Right renal cortex interstitium (tissue), 3 donors: ENCODE data around the gene SLC24A3. TPM values are rescaled to one million over a fixed set of nuclear protein-coding genes. Genes with fewer than 3 reads are reported as not detected.

Experiments used
- DNase-seq, 3 donors: peaks; one replicate each; pipeline ENCODE4 v3.0.0-alpha.2; 2013; ENCODE audit warnings: low read depth in 3 of 3, low spot score in 2 of 3
- polyA plus RNA-seq, 3 donors: library from polyadenylated mRNA; unstranded; fragments of 120-200 nt; gene quantifications; one replicate each; pipeline ENCODE4 v1.2.1, GENCODE V29; 2013; ENCODE audit not compliant: insufficient read length in 3 of 3

SLC24A3 gene
- polyA plus RNA-seq, 3 donors: 3.4 to 4.2 (median 3.8) TPM

- DNase-seq: no peak
Measured at GRCh38 chr20:19448632-19449031, 236.2 kb downstream of the SLC24A3 start.

GRCh38 chr20:19449051-19449450 is 236.6 kb downstream of the SLC24A3 start:
- DNase-seq: no peak

GRCh38 chr20:19451231-19451922 is 238.9 kb downstream of the SLC24A3 start:
- no peak for DNase-seq

- DNase-seq: no peak
Measured at GRCh38 chr20:19451923-19452295, 239.5 kb downstream of the SLC24A3 start.

- DNase-seq: no peak
Measured at GRCh38 chr20:19453410-19453809, 241.0 kb downstream of the SLC24A3 start.

DNA sequence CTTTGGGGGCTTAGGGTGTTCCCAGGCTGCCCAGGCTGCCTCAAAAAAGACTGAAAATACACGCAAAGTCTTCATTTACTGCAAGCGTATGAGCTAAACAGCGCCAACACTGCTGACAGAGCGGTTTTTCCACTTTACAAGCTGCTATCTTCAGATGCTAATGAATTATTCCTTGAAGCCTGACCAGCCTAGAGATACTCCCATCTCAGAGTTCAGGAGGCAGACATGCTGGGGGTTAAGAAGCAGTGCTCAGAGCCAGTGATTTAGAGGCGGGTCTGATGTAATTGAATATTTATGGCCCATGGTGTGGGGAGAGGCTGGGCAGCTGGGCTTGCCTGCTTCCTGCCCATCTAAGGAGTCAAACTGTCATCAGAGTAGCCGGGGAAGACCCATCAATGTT is 241.4 kb downstream of the SLC24A3 start:
- DNase-seq: peak; percentile 49 to 64 (median 63)

DNA sequence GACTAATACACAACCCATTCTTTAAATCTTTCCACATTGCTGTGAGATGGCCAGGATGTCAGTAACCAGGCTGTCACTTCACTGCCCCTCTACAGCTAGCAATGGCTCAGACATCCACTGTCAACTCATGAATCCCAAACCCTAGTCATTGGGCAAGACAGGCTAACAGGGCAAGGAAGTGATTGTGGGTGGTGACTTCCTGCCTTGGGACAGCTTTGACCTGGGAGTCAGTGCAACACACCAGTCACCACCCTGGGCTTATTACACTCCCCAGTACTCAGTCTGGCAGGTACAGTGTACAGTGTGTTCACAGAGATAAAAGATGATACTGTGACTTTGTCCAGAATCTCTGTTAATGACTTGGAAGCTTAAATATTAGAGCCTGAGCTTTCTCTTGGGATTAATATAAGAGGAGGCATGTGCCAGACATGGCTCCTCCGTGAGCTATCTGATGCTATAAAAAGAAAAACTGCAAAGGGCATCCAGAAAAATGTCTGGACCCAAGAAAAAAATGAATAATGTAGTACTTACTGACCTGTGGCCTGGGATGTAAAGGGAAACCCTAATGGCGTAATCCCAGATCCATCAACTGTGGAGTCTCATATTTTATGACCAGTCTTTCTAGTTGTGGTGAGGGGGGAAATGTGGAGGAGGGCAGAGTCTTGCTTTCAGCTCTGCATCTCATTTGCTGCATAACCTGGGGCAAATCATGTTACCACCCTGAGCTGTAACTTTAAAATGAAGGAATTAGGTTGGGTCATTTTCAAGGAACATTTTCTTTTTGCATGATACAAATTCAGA is 244.4 kb downstream of the SLC24A3 start:
- peak in 2 of 3 donors; percentile 29 to 62 for DNase-seq

- DNase-seq: no peak
Measured at GRCh38 chr20:19457611-19458010, 245.2 kb downstream of the SLC24A3 start.

DNA sequence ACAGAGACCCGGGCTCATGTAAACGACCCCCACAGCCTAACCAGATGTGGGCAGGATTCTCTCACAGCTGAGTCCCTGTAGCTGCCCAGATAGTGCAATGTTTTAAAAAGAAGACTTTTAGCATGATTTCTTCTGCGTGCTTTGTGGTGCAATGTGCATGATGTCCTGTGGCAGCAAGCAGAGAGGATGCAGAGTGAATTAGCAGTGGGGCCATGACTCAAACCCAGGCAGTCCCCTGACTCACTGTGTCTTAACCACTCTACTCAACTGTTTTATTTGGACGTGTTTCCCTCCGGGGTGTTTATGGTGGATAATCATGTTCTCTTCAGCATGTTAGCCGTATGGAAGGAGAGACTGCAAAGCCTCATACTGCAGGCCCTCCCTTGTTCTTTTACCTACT is 247.9 kb downstream of the SLC24A3 start:
- DNase-seq: no peak

- DNase-seq: no peak
Measured at GRCh38 chr20:19462491-19462890, 250.0 kb downstream of the SLC24A3 start.

- no peak for DNase-seq
Measured at GRCh38 chr20:19463597-19463996, 251.2 kb downstream of the SLC24A3 start.

DNA sequence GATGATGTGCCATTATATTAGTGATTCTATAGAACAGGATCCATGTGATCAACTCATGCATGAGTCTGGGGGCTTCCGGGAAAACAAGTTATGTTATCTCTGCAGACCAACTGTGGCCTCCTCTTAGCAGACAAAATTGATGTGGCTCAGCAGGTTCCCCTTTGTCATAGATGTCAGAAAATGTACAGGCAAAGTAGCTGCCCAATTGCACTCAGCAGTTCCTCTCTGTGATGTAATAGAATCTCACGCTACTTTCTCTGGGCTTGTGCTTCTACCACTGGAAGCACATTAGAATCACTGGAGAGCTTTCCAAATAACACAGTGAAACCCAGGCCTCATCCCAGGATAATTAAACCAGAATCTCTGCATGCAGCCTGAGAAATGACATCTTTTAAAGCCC is 253.1 kb downstream of the SLC24A3 start:
- no peak for DNase-seq

DNA sequence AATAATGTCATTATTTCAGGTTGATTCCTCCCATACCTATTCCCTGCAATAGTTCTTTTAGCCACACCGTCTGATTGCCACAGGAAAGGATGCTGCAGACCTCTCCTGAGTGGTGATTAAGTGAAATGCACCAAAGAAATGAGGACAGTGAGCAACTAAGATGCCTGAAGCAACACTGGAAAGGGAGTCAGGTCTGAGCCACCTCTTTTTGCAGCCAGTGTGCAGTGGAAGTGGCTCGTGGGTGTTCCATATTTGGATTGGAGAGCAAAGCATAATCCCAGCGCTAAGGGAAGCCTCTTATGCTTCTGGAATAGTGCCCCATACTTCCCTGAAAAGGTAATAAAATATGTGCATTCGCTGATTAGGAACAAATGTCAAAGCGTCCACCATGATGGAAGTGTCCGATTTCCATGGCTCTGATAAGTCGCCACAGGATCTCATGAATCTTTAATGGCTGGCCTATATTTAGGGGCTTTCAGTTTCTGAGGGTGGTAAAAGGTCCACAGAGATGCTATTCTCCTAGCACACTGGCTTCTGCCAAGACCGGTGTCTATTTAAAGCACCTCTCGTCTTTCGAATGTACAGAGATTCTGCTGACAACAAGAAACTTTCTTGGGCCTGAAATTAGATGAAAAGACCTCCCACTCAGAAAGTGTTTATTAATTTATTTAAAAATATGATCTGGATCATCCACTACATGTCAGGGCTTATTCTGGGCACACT is 253.9 kb downstream of the SLC24A3 start:
- no peak for DNase-seq

DNA sequence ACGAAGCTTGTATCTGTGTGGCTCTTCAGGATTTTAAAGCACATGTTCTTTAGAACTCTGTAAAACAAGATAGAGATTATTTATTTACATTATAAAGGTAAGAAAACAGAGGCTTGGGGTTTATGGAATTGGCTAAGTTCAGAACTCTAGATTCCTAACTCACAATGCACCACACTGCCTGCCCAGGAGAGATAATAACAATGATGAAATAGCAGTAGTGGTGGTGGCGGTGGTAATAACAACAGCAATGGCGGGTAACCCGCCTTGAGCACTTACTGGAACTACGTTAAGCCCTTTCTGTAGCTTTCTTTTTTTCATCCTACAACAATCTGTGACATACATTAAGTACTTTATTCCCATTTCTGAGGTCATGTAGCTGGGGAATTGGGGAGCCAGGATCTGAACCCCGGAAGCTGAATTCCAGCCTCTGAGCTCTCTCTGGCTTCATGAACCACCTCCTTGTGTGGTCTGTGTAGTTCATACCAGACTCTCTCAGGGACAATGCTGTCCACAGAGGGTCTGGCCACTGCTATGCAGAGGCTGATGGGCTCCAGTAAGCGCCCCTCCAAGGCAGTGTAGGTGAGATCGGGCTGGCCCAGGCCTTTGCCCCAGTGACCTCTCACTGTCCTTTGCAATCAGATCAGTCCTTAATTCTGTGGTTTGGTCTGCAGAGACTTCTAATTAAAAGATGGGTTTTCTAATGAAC is 260.9 kb downstream of the SLC24A3 start:
- no peak for DNase-seq

GRCh38 chr20:19473922-19474286 is 261.5 kb downstream of the SLC24A3 start:
- no peak for DNase-seq

- DNase-seq: no peak
Measured at GRCh38 chr20:19478320-19478895, 266.0 kb downstream of the SLC24A3 start.

- DNase-seq: no peak
Measured at GRCh38 chr20:19482726-19483125, 270.3 kb downstream of the SLC24A3 start.

DNA sequence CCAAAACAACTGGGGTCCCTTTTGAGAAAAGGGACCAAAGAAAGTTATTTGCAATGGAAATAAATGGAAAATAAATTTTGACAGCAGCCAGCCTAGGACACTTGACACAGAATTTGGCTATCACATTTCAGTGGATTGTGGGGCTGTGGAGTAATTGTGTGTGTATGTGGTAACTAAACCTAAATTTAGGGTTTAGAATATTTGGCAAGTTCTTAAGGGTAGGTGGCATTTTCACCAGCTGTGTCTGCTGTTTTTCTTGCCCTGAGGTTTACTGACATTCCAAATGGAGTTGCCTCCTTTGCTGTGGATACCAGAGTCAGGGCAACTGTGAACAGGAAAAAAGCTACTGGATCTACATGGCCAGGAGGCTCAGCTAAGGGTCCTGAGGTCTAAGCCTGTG is 270.9 kb downstream of the SLC24A3 start:
- DNase-seq: no peak

- no peak for DNase-seq
Measured at GRCh38 chr20:19486446-19486845, 274.0 kb downstream of the SLC24A3 start.

GRCh38 chr20:19487420-19487819 is 275.0 kb downstream of the SLC24A3 start:
- no peak for DNase-seq

DNA sequence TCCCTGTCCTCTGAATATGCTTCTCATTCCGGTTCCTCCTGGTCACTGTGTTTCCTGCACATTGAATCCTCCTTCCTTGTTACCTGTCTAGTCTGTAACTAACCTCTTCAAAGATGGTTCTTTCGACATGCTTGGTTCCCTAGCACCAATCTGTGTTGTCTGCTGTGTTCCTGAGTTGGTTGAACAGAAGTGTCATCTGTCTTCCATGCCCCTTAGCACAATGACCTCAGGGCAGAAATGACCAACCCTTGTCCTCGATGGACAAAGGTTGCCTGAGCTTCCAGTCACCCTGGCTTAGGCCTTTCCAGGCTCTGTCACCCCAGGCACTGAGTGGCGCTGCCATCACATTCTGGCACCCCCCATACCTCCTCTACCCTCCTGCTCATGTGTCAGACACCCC is 278.8 kb downstream of the SLC24A3 start:
- DNase-seq: no peak
